ENCODE measurements around the gene RAP1GDS1.

RAP1GDS1 gene

DNA sequence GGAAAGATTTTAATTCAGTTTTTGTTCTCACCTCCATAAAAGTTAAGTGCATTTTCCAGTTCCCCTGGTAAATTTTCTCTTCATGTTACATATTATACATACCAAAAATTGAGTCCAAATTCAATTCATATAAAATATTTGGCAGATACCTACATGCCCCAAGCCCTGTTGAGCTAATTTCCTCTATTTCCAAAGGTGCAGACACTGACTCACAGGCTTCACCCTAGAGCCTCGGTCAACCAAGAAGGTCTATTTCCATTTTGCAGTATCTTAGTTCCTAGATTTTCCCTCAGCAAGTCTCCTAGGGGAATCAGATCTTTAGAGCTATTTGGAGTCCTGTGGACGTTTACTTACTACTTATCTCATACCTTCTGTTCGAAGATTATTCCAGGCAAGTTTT is 222.8 kb downstream of the RAP1GDS1 start:
- DNase-seq: no peak

DNA sequence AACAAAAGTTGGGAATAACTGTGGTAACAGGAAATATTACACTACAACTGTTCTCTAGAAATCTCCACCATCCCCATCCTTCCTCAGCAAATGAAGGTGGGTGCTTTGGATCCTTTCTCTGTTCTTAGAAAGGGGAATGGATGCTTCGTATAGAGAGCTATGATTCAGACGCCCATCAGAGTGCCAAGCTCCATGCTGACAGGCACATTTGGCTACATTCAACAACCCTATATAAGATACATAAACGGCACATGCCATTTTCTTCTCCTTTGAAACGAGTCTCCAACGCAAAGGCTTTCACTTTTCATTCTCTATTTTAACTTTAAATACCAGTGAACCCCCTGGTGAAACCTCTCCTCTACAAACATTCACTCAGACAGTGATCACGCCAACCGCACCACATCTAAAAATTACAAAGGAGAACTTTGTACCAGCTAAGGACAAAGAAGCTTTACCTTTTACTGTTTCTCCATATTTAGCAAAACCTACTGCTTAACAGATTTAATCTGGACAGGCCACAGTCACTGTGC is 224.7 kb downstream of the RAP1GDS1 start:
- no peak for DNase-seq

DNA sequence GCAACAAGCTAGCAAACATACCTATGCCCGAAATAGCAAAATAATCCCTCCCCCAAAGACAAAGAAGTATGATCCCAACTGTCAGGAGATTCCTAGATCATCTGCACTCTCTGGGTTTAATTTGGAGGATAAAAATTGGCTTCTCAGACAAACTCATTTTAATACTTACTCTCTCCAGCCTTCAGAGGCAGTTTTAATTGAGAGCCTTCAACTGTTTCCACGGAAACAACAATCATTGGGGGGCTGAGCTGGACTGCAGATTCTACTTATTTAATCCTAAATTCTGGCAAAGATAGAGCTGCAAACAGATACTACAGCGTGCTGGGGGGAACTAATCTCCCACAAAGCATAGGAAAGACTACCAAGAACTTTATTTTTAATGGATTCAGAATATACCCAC is 229.1 kb downstream of the RAP1GDS1 start:
- no peak for DNase-seq

DNA sequence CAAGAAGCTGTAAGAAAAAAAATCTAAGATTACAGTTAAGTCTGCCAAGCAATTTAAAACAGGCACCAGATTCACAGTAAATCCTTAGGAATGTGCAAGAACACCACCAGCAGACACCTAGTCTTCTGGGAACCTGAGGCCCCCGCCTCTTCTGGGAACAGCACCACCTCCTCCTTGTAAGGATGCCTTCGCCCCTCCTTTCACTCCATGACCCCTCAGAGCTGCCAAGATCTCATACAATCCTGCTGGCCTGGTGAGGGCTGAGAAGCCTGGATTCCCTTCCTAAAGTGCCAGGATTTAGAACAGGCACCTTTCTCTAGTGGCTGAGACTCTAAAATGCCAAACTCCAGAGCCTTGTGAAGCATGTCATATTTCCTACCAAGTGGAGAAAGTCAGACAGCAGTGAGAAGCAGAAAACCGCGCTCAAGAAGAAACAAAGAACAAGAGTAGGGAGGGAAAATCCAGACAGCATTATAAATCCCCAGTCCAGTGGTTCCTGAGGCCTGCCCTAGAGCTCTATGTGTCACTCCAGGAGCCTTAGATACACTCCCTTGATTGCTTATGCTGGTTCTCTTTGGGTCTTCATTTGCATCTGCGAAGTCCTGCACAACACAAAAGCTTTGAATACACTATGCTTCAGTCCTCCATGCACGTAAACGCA is 230.8 kb downstream of the RAP1GDS1 start:
- peak; percentile 44 for DNase-seq

DNA sequence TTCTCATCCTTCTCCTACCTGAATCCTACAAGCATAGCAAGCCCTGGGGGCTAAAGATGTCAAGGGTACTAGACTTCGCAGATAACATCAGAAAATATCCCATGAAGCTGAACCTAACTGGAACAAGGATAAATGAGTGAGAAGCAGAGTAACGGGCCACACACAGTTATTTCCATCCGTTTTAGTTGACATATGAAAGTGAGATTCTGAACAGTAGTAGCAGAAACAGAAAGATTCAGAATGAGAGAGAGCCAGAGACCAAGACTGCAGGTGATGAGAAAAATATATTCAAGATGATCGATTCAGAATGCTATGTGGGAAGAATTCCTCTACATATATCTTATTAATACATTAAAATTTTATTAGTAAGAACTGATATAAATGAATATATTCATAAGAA is 232.1 kb downstream of the RAP1GDS1 start:
- DNase-seq: no peak

Measured in fibroblast of skin of back (primary cell).